Nephron progenitor cell (in vitro differentiated cells): ENCODE results near the gene RASSF5.

Source experiments
- DNase-seq: peaks from one replicate; pipeline ENCODE4 v3.0.0; 2021
- H3K27ac Mint-ChIP-seq: 2 replicates; pipeline ENCODE4 v1.8.0; 2021; ENCODE audit warnings: mild to moderate bottlenecking, moderate library complexity, mixed read lengths
- H3K27me3 Mint-ChIP-seq: 2 replicates; pipeline ENCODE4 v1.8.0; 2021; ENCODE audit warnings: mild to moderate bottlenecking, low read depth, mixed read lengths; ENCODE audit not compliant: poor library complexity
- H3K36me3 Mint-ChIP-seq: 2 replicates; pipeline ENCODE4 v1.8.0; 2021; ENCODE audit warnings: low read depth, mixed read lengths
- H3K4me1 Mint-ChIP-seq: 2 replicates; pipeline ENCODE4 v1.8.0; 2021; ENCODE audit warnings: mixed read lengths
- H3K4me3 Mint-ChIP-seq: 2 replicates; pipeline ENCODE4 v1.8.0; 2021; ENCODE audit warnings: mild to moderate bottlenecking, moderate library complexity, mixed read lengths
- H3K9me3 Mint-ChIP-seq: 2 replicates; pipeline ENCODE4 v1.8.0; 2021; ENCODE audit warnings: mild to moderate bottlenecking, moderate library complexity, mixed read lengths
- TF ChIP-seq, protein P1 (sequence below): fragments of 200-600 bp; sonication (generic); IDR thresholded peaks from 2 replicates; pipeline ENCODE4 v1.5.0; 2021; ENCODE audit warnings: antibody characterized with exemption

Gene RASSF5

GRCh38 chr1:206537141-206537540, 29.8 kb downstream of the RASSF5 start:
- Mint-ChIP-seq H3K4me1 (peaks cover 33% of the 10 kb centered on the region), H3K36me3 (no peaks in the 10 kb centered on the region), H3K4me3 (no peak overlapping the region), H3K27me3 (peaks cover 24% of the 10 kb centered on the region), H3K27ac (no peak overlapping the region), H3K9me3 (peaks cover under 1% of the 10 kb centered on the region)
- TF ChIP-seq, protein P1, sequence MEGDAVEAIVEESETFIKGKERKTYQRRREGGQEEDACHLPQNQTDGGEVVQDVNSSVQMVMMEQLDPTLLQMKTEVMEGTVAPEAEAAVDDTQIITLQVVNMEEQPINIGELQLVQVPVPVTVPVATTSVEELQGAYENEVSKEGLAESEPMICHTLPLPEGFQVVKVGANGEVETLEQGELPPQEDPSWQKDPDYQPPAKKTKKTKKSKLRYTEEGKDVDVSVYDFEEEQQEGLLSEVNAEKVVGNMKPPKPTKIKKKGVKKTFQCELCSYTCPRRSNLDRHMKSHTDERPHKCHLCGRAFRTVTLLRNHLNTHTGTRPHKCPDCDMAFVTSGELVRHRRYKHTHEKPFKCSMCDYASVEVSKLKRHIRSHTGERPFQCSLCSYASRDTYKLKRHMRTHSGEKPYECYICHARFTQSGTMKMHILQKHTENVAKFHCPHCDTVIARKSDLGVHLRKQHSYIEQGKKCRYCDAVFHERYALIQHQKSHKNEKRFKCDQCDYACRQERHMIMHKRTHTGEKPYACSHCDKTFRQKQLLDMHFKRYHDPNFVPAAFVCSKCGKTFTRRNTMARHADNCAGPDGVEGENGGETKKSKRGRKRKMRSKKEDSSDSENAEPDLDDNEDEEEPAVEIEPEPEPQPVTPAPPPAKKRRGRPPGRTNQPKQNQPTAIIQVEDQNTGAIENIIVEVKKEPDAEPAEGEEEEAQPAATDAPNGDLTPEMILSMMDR, result no peak
- DNase-seq, result no peak

DNA sequence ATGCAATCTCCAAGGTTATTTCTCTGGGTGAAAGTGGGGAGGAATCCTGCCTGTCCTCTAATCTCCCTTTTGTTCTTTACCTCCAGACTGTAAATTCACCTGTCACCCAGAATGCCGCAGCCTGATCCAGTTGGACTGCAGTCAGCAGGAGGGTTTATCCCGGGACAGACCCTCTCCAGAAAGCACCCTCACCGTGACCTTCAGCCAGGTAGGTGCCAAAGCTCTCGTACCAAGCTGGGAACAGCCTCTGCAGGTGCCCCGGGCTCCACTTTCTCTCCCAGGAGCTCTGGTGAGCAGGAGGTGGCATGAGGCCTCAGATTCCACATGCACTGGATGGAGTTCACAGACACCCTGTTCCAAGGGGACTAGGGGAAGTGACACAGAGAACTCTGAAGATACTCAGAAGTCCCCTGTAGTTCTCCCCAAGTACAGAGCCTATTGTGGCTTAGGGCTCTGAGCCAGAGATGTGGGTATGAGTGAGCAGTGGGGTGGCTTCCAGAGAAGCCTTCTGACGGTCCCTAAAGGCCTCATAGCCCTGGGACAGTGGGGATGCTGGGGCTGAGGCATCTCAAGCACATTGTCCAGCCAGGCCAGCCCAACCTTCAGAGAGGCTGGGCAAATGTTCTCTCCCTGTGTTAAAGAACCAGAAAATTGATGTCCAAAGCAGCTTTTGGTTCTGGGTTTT, 30.9 kb downstream of the RASSF5 start:
- Mint-ChIP-seq H3K36me3 (no peaks in the 10 kb centered on the region), H3K27me3 (peaks cover 20% of the 10 kb centered on the region), H3K27ac (no peak overlapping the region), H3K9me3 (peaks cover 4% of the 10 kb centered on the region), H3K4me1 (peaks cover 33% of the 10 kb centered on the region), H3K4me3 (no peak overlapping the region)
- no peak for DNase-seq
- TF ChIP-seq, protein P1, result no peak

DNA sequence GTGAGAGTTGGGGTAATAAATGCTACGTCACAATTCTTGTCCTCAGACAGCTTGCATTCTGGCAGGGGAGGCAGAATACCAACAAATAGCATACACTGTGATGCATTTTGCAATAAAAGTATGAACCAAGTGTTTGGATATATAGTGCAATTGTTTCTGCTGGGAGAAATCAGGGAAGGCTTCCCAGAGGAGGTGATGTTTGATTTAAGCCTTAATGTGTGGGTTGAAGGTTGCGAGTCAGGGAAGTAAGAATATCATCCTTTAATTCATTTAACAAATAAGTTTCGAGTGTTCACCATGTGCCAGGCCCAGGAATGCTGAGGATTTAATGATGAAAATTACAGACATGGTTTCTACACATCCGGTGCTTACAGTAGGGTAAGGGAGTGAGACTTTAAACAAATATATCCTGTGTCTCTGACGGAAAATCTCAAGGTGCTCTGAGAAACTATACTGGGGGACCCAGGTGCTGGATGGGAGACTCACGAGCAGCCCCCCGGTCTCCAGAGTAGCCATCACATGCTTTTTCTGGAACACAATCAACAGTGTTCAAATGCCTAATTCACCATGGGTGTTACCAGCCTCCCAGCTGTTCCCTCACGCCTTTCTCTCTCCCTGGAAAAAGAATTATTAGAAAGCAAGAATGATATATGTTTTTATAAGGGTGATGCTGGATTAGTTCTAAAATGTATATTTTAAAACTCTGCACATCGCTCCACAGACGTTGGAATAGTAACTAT, 31.7 kb downstream of the RASSF5 start:
- no peak for DNase-seq
- Mint-ChIP-seq H3K27me3 (peaks cover 20% of the 10 kb centered on the region), H3K27ac (no peak overlapping the region), H3K4me1 (peaks cover 33% of the 10 kb centered on the region), H3K36me3 (no peaks in the 10 kb centered on the region), H3K4me3 (no peak overlapping the region), H3K9me3 (peaks cover 4% of the 10 kb centered on the region)
- TF ChIP-seq, protein P1, result no peak

GRCh38 chr1:206540044-206540780, 32.9 kb downstream of the RASSF5 start:
- H3K4me3 Mint-ChIP-seq, result no peak overlapping the region
- H3K27ac Mint-ChIP-seq, result no peak overlapping the region
- no peak for DNase-seq
- TF ChIP-seq, protein P1, result no peak
- H3K9me3 Mint-ChIP-seq, result peaks cover 4% of the 10 kb centered on the region
- H3K27me3 Mint-ChIP-seq, result peaks cover 12% of the 10 kb centered on the region
- H3K36me3 Mint-ChIP-seq, result no peaks in the 10 kb centered on the region
- peaks cover 38% of the 10 kb centered on the region for H3K4me1 Mint-ChIP-seq

DNA sequence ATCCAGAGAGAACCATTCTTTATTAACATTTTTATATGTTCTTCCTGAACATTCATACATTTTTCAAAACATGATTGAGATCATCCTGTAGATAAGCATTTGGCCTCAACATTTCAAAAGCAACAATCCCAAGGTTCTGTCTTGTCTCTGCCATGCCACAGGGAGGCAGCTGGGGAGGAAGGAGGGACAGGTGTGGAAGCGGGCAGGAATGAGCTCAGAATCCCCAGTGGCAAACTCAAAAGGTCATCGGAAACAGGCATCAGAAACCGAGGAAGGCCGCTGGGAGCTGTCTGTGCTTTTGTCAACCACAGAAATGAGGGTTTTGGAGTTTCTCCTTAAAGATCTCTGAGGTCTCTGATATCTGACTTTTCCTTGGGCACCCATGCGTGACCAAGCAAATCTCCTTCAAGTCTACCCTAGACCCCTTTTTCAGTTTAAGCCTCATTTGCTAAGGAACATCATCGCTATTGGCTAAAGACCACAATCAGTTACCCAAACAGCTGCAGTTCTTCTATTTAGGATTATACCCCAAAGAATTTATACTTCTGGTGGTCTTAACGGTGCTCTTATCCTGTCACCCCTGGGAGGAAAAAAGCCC, 34.0 kb downstream of the RASSF5 start:
- H3K36me3 Mint-ChIP-seq, result no peaks in the 10 kb centered on the region
- H3K4me3 Mint-ChIP-seq, result no peak overlapping the region
- peaks cover 4% of the 10 kb centered on the region for H3K9me3 Mint-ChIP-seq
- H3K4me1 Mint-ChIP-seq, result peaks cover 27% of the 10 kb centered on the region
- no peak for DNase-seq
- no peak overlapping the region for H3K27ac Mint-ChIP-seq
- TF ChIP-seq, protein P1, result no peak
- peaks cover 12% of the 10 kb centered on the region for H3K27me3 Mint-ChIP-seq
